Islet of Langerhans (tissue), 1 donor: ENCODE results near the gene COL13A1.

Source experiments
- FAIRE-seq: peaks from one replicate; lab custom pipeline; 2011; peaks lifted over from hg19 to GRCh38; lab: Jason Lieb, UNC

The COL13A1 gene

GRCh38 chr10:69820817-69821216 lies 19.1 kb downstream of the COL13A1 start:
- FAIRE-seq = no peak

GRCh38 chr10:69825604-69826003 lies 23.9 kb downstream of the COL13A1 start:
- no peak for FAIRE-seq

- no peak for FAIRE-seq
Measured at GRCh38 chr10:69826094-69826493, 24.4 kb downstream of the COL13A1 start.

DNA sequence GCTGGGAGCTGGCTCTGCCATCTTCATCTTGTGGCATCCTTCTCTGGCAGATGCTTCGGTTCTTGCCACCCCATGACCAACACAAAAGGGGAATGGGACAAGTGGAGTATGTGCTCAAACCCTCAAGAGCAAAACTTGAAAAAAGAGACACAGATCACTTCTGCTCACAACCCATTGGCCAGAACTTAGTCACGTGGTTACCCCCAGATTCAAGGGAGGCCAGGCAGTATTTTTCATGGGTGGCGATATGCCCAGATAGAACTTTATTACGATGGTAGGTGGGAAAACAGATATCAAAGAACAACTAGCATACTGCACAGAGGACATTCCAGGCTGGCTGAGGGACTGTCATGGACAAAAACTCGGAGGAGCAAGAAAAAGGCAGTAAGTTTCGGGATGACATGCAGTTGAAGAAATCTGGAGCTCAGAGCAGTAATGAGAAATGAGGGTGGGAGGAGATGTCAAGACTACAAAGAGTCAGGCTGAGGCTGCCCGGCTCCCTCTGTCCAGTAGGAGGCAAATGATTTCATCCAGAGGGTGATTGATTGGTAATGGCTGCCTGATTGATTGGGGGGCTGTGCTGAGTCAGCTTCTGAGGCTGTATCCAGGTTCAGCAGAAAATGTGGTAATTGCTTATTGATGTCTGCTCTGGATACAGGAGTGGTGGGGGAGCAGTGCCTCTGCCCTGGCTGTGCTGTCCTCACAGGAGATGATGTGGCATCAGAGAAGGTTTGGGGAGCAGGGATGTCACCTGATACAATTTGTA lies 25.3 kb downstream of the COL13A1 start:
- no peak for FAIRE-seq

DNA sequence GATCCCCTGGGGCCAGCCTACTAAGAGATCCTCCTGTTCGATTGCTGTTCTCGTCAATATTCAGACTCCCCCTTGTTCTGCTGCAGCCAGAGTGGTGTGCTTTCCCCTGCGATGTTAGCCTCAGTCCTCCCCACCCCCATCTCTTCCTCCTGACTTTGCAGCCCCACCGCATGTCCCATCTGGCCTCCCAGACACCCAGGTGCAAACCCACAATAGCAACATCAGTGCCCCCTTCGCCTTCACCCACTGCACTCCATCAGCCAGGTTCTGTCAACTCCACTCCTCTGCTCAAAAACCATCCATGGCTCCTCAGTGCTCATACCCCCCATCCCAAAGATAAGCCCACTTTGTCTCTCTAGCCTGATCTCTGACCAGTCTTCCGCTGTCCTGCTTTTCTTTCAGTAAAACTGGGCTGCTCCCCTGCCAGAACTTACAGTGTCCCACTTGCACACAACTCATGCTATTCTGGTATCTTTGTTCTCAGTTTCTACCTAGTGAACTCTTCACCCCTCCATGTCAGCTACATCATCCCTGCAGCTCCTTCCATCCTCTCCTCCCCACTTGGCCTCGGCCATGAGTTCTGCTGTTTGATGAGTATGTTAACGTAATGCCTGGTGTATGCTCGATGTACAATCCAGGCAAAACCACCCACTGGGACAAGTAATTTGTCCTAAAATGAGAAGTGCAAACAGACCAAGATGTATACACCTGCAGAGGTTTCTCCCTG lies 26.6 kb downstream of the COL13A1 start:
- no peak for FAIRE-seq

DNA sequence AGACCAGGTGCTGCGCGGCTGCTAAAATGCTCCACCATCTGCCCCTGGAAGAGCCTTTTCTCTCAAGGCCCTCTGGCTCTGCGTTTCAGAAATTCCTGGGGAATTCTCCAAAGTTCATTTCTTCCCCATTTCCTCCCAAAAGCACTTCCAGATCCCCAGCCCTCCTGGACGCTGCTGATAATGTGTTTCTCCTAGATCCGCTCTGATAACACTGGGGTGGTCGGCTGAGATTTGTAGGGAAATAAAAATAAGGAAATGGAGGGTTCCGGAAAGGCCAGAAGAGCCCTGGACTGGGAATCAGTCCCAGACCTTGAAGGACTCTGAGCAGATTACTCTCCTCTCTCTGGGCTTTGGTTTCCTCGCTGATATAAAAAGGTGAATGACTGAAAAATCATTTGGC lies 28.1 kb downstream of the COL13A1 start:
- FAIRE-seq = no peak

- FAIRE-seq = no peak
Measured at GRCh38 chr10:69831231-69831855, 29.6 kb downstream of the COL13A1 start.

- FAIRE-seq = no peak
Measured at GRCh38 chr10:69835233-69835632, 33.5 kb downstream of the COL13A1 start.

DNA sequence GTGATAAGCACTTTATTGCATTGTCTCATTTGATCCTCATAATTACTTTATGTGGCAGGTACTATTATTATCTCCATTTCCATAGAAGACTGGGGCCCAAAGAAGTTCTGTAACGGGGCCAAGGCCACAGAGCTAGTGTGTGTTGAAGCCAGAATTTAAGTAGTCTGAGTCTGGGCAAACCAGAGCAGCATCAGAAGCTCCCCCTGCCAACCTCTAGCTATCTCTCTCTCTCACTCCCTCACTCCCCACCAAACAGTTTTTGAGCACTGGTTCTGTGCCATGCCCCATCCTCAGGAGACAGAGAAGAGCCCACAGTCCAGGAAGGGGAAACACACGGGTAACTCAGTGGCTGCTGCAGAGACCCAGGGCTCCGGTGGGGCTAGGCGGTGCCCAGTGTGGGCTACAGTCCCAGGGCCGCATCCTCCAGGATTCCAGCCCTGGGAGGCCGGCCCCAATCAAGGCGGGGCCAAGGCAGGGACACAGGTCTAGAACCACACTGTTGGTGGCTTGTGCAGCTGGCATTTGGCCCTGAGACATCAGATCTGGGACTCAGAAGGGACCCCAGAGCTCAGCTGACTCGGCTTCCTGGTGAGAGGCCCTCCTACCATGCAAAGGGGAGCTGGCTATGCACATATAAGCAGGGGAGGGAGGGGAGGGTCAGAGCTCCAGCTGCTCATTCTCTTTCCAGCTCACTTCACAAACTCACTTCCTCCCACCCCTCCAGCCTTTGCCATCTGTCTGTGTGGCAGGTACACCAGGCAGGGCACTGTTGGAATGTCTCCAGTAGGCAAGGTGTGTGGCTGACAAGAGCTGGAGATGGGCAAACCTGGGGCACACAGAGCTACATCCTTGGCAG lies 34.4 kb downstream of the COL13A1 start:
- no peak for FAIRE-seq

DNA sequence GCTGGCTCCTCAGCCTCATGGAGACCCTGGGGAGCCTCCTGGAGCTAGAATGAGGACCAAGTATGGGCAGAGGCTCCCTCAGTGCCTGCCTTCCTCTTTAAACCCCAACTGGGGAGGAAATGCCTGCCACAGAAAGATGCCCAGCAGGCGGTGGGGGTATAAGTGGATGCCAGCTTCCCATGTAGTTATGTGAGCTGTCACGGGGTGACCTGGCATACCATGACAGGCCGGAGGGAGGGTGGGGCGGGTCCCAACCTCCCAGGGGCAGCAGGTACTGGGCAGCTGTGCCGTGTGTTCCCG lies 35.0 kb downstream of the COL13A1 start:
- no peak for FAIRE-seq

- no peak for FAIRE-seq
Measured at GRCh38 chr10:69837261-69837660, 35.6 kb downstream of the COL13A1 start.

DNA sequence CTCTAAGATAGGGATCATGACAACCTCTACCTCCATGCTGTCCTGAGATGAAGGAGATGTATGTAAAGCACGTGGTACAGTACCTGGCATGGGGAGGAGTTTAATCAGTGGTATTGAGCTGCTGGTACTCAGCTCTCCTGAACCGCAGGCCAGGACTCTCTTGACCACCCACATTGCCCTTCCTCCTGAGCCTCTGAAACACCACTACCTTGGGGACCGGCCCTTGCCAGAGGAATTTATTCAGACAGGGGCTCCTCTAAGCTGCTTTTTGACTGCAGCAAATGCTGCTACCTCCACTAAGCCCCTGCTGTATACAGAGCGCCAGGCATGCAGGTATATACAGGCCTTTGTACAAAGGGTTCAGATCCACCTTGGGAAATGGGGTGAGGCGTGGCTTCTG lies 36.7 kb downstream of the COL13A1 start:
- no peak for FAIRE-seq

DNA sequence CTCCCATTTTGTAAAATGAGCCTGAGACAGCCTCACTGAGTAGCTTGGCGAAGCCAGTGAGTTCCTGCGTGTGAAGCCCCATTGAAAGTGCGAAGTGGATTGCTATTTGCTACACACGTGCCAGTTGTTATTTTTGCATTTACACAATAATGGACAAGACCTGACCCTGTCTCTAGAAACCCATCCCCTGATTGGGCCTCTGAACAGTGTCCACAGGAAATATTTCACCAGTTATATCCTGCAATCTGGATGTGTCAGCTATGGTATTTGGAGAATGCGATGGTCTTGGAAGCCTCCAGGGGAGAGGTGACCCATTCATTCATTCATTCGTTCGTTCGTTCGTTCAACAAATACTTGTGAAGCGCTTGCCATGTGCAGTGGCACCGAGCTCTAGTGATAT lies 37.1 kb downstream of the COL13A1 start:
- no peak for FAIRE-seq

GRCh38 chr10:69839696-69840345 lies 38.1 kb downstream of the COL13A1 start:
- no peak for FAIRE-seq

GRCh38 chr10:69840773-69841172 lies 39.1 kb downstream of the COL13A1 start:
- FAIRE-seq = no peak

DNA sequence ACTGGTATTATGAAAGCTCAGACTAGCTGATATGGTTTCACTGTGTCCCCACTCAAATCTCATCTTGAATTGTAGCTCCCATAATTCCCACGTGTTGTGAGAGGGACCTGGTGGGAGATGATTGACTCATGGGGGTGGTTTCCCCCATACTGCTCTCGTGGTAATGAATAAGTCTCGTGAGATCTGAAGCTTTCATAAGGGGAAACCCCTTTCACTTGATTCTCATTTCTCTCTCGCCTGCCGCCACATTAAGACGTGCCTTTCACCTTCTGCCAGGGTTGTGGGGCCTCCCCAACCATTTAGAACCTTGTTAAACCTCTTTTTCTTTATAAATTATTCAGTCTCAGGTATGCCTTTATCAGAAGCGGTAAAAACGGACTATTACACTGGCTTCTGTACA lies 40.3 kb downstream of the COL13A1 start:
- no peak for FAIRE-seq

DNA sequence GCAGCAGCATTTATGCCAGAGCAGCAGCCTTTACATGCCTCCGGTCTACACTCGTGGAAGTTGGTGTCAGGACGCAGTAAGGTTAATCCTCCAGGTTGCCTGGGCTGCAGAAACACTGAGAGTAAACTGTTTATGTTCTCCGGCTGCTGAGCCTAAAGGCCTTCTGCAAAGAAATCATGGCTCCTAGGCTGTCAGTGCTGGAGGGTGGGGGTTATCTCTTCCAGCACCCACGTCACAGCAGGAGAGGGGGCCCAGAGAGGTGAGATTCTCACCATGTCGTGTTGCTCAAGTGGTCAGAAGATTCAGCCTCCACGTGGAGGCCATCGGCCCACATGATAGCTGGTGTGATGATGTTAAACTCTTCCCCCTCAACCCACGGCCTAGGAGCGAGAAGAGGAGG lies 41.2 kb downstream of the COL13A1 start:
- no peak for FAIRE-seq

GRCh38 chr10:69843923-69844322 lies 42.2 kb downstream of the COL13A1 start:
- FAIRE-seq = no peak

DNA sequence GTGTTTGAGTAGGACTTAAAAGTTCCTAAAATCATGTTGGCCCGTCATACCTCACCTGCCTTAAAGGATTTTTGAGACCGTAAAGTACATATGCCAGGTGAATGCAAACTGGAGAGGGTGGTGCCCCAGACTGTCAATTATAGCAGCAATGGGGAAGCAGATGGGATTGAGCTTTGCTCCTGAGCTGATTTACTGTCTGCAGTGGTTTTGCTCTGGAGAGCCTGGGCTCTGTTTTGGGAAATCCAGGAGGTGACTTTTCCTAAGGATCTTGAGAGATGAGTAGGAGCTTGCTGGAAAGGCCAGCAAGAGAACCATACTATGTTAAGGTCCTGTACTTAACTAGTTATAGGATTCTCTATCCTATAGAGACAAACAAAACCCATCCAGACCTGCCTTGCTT lies 43.0 kb downstream of the COL13A1 start:
- no peak for FAIRE-seq

DNA sequence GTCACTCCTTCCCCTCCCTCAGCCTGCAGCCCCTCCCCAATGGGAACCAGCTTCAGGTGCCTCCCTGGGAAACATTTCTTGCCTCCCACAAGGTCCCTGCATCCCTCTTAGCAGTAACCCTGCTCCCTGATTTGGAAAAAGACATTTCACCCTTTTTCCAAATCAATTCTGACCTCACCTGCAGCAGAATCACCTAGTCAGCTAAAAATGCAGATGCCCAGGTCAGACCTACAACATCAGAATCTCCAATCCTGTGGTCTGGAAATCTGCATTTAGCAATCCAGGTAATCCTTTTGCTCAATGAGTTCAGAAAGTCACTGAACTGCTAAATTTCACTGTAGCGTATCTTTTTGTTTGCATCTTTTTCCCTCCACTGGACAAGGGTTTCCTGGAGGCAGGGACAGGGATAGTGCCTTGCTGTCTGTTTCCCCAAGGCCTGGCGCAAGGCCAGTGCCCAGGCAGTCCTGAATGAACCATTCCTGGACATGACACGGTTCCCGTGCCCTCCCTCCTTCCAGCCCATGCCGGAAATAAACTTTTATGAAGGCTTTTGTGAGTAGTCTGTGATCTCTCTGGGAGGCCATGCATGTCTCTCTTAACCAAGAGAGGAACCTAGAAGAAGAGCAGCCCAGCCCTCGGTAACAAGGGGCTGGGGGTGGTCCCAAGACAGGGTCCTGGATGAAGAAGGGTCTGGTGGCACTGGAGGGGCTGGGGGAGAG lies 44.0 kb downstream of the COL13A1 start:
- FAIRE-seq = no peak

GRCh38 chr10:69846293-69846921 lies 44.7 kb downstream of the COL13A1 start:
- no peak for FAIRE-seq
